ENCODE measurements around the gene REN. TPM values are rescaled to one million over a fixed set of nuclear protein-coding genes. Genes with fewer than 3 reads are reported as not detected.

The REN gene
- total RNA-seq, 1 experiment from 2014 or later, result not detected

DNA sequence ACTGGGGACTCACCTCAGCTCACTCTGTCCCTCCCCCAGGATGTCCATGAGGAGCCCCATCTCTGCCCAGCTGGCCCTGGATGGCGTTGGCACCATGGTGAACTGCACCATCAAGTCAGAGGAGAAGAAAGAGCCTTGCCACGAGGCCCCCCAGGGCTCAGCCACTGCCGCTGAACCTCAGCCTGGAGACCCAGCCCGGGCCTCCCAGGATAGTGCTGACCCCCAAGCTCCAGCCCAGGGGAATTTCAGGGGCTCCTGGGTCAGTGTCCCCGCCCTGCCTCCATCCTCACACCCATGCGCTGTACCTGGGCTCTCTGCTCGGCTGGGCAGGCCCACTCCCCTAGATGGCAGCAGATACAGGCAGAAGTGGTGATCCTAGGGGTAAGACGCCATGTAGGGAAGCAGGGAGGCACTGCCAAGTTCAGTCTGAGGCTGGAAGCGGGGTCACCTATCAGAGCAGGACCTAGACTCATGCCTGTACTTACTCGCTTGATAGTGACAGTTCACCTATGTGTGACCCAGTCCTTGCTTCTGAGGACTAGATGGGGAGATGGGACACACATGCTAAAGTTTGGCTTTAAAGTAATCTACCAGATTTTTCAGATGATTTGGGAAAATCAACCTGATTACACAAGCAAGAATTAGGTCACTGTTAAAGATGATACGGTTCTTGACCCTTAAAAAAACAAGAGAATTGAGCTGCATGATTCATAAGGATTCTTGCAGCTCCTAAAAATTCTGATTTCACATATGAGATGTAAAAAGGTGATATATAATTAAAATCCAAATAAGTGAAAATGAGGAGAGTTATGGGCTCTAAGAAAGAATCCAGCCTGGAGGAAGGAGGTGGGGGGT, 53.0 kb downstream of the REN start:
- no peak overlapping the region for H2AK5ac ChIP-seq (ENCODE audit: insufficient read length, low read length)
- no peak overlapping the region for H2BK120ac ChIP-seq (ENCODE audit: low read depth, low read length, poor library complexity, severe bottlenecking)
- peaks cover 8% of the 10 kb centered on the region for H3K79me1 ChIP-seq (ENCODE audit: insufficient read depth, low read depth, low read length, poor library complexity, severe bottlenecking)
- peaks cover 9% of the 10 kb centered on the region; the same call in 1 of the 2 replicates for H3K4me1 ChIP-seq (ENCODE audit: insufficient read depth, low read length)
- no peak overlapping the region for H2BK20ac ChIP-seq (ENCODE audit: low read depth, low read length, poor library complexity, severe bottlenecking)
- no peak overlapping the region for H3K18ac ChIP-seq (ENCODE audit: insufficient read length, low read depth, low read length)
- no peak overlapping the region for H3K4me2 ChIP-seq (ENCODE audit: insufficient read depth, insufficient read length, low read length)
- H3K4me3 Mint-ChIP-seq, result no peak overlapping the region
- H3K27me3 ChIP-seq (ENCODE audit: insufficient read depth, low read length), result no peaks in the 10 kb centered on the region
- no peak overlapping the region for H2BK12ac ChIP-seq (ENCODE audit: insufficient read length, low read depth, low read length)
- DNase-seq, result no peak
- WGBS (ENCODE audit: extremely low coverage, insufficient read length, low lambda C conversion rate), result no CpG with 5 or more reads among the region's 11 CpGs
- H3K14ac ChIP-seq (ENCODE audit: insufficient read depth, low read length), result no peak overlapping the region
- no peak overlapping the region for H3K56ac ChIP-seq (ENCODE audit: insufficient read length, low read depth, low read length)
- H3K36me3 Mint-ChIP-seq (ENCODE audit: insufficient read depth in 1 of 3, low read depth in 3 of 3), result peaks cover 31 to 46% (median 40%) of the 10 kb centered on the region in 3 experiments
- no peak overlapping the region for H3K4ac ChIP-seq (ENCODE audit: low read depth, low read length)
- no peak overlapping the region for H3K23ac ChIP-seq (ENCODE audit: insufficient read length, low read depth, low read length)
- H3K4me1 Mint-ChIP-seq, result peaks cover 41 to 43% of the 10 kb centered on the region in 2 experiments
- H3K9me3 ChIP-seq (ENCODE audit: control insufficient read depth, low read depth, low read length), result no peaks in the 10 kb centered on the region
- H4K5ac ChIP-seq (ENCODE audit: insufficient read length, low read depth, low read length), result no peak overlapping the region
- peak overlapping the region; percentile 47 to 85 (median 85); a peak in 6 of 7 replicates for H3K27ac Mint-ChIP-seq
- H3K79me2 ChIP-seq (ENCODE audit: insufficient read depth, low read length), result peaks cover 25% of the 10 kb centered on the region; the same call in 1 of the 2 replicates
- no peak overlapping the region for H3K9ac ChIP-seq (ENCODE audit: extremely low read depth, insufficient read length, low read length)
- TF ChIP-seq, protein P1, sequence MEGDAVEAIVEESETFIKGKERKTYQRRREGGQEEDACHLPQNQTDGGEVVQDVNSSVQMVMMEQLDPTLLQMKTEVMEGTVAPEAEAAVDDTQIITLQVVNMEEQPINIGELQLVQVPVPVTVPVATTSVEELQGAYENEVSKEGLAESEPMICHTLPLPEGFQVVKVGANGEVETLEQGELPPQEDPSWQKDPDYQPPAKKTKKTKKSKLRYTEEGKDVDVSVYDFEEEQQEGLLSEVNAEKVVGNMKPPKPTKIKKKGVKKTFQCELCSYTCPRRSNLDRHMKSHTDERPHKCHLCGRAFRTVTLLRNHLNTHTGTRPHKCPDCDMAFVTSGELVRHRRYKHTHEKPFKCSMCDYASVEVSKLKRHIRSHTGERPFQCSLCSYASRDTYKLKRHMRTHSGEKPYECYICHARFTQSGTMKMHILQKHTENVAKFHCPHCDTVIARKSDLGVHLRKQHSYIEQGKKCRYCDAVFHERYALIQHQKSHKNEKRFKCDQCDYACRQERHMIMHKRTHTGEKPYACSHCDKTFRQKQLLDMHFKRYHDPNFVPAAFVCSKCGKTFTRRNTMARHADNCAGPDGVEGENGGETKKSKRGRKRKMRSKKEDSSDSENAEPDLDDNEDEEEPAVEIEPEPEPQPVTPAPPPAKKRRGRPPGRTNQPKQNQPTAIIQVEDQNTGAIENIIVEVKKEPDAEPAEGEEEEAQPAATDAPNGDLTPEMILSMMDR (conservative IDR thresholded peaks at IDR 0.05), result peak; percentile 29; the same call in 1 of the 3 replicates
- H3K23me2 ChIP-seq (ENCODE audit: insufficient read length, low read depth, low read length, poor library complexity, severe bottlenecking), result no peaks in the 10 kb centered on the region
- no peak overlapping the region for H2BK5ac ChIP-seq (ENCODE audit: insufficient read length, low read length)
- H4K20me1 ChIP-seq (ENCODE audit: control insufficient read depth, insufficient read depth, insufficient read length), result peaks cover 3% of the 10 kb centered on the region
- no peak overlapping the region for H4K91ac ChIP-seq (ENCODE audit: insufficient read length, low read depth, low read length)
- H3K27ac ChIP-seq (ENCODE audit: insufficient read length, low read depth, low read length), result no peak overlapping the region
- H2BK15ac ChIP-seq (ENCODE audit: low read depth, low read length), result no peak overlapping the region
- H3K9me3 Mint-ChIP-seq, result no peaks in the 10 kb centered on the region
- H3K27me3 Mint-ChIP-seq (ENCODE audit: low read depth), result no peaks in the 10 kb centered on the region
- no peak overlapping the region for H4K8ac ChIP-seq (replicated peaks; ENCODE audit: insufficient read length, low read depth, low read length)
- no peak overlapping the region for H2AFZ ChIP-seq (ENCODE audit: low read length)
- H3T11ph ChIP-seq (ENCODE audit: low read length), result no peak overlapping the region

Data from H9 (cell line).